Measurements from ENCODE around the gene FAM24A.

Gene FAM24A

DNA sequence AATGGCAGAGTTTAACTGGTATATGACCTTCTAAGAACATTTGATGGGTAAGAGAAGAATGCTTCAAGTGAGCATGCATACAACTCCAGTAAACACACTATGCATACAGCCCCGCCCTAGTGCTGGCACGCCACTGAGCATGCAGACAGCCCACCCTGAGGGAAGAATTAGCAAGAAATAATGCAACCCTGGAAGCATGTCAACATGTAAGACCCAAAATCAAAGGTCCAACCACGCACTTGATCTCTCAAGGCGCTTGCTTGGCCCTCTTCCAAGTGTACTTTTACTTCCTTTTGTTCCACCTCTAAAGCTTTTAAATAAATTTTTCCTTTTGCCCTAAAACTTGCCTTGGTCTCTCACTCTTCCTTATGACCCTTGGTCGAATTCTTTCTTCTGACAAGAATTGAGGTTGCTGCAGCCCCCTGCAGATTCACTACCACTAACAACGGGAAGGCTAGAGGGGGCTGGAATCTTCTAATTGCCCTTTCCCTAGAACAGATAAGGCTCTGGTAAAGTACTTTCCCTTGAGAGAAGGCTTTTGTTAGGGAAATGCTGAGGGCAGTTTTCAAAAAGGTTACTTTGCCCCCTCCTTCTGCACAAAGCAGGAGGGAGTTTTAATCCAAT, 34.5 kb upstream of the FAM24A start:
- peak; percentile 18 for DNase-seq (ENCODE audit: low read depth)
- no peak overlapping the region for H3K4me3 ChIP-seq (ENCODE audit: low read length)
- TF ChIP-seq, protein P1, sequence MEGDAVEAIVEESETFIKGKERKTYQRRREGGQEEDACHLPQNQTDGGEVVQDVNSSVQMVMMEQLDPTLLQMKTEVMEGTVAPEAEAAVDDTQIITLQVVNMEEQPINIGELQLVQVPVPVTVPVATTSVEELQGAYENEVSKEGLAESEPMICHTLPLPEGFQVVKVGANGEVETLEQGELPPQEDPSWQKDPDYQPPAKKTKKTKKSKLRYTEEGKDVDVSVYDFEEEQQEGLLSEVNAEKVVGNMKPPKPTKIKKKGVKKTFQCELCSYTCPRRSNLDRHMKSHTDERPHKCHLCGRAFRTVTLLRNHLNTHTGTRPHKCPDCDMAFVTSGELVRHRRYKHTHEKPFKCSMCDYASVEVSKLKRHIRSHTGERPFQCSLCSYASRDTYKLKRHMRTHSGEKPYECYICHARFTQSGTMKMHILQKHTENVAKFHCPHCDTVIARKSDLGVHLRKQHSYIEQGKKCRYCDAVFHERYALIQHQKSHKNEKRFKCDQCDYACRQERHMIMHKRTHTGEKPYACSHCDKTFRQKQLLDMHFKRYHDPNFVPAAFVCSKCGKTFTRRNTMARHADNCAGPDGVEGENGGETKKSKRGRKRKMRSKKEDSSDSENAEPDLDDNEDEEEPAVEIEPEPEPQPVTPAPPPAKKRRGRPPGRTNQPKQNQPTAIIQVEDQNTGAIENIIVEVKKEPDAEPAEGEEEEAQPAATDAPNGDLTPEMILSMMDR (IDR thresholded peaks at IDR 0.05; ENCODE audit: insufficient read depth, low read depth, low read length, missing control alignments), result no peak

DNA sequence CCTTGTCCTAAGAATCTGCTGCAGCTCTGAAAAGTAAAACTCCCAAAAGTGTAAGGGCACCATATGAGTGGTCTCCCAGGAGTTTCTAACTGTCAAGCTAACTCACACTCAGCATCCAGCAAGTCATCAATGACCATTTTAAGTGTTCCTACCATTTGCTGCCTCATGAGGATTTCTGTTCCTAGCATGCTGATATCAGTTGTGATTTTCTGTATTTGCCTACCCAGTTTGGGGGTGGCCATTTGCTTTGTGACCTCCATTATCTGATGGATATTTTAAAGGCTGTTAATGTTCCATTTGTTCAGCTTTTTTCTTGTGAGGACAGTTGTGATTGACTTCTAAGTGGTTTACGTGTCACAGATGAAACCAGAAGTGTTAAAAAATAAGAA, 33.9 kb upstream of the FAM24A start:
- no peak overlapping the region for H3K4me3 ChIP-seq (ENCODE audit: low read length)
- TF ChIP-seq, protein P1 (IDR thresholded peaks at IDR 0.05; ENCODE audit: insufficient read depth, low read depth, low read length, missing control alignments), result no peak
- DNase-seq (ENCODE audit: low read depth), result no peak

DNA sequence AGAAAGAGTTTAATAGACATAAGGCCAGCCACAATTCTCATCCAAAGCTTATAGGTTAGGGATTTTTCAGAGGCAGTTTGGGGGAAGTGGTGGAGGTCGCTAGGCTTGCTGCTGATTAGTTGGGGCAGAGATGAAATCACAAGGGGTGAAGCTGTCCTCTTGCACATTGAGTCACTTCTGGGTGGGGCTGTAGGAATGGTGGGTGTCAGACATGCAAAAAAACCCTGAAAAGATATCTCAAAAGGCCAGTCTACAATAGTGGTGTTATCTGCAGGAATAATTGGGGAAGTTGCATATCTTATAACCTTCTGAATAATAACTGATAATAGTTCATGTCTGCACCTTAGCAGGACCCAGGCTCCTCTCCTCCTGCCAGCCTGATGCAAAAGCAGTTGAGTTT, 33.1 kb upstream of the FAM24A start:
- no peak overlapping the region for H3K4me3 ChIP-seq (ENCODE audit: low read length)
- TF ChIP-seq, protein P1 (IDR thresholded peaks at IDR 0.05; ENCODE audit: insufficient read depth, low read depth, low read length, missing control alignments), result no peak
- DNase-seq (ENCODE audit: low read depth), result peak; percentile 44

DNA sequence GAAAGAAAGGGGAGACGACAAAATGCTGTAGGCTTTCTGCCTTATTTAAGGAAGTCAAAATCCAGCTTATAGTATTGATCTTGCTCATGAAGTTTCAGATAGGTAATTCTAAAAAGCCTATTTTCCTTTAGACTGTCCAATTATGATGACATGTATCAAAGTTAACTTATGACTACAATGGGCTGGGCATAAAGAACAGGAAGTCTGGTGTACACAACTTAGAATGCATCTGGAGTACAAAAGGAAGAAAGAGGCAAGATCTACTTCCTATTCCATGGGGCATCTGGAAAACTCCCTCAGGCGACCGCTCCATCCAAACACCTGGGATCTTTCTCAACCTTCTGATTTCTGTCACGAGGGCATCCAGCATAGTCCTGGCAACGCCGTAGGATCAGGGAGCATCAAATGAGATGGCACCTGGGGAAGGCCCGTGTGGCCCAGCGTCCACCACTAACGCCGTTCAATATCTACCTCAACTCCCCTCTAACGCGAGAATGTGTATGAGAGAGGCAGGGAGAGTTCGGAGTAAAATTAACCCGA, 31.5 kb upstream of the FAM24A start:
- DNase-seq (ENCODE audit: low read depth), result peak; percentile 43
- H3K4me3 ChIP-seq (ENCODE audit: low read length), result peak overlapping the region; percentile 87
- TF ChIP-seq, protein P1 (IDR thresholded peaks at IDR 0.05; ENCODE audit: insufficient read depth, low read depth, low read length, missing control alignments), result no peak

DNA sequence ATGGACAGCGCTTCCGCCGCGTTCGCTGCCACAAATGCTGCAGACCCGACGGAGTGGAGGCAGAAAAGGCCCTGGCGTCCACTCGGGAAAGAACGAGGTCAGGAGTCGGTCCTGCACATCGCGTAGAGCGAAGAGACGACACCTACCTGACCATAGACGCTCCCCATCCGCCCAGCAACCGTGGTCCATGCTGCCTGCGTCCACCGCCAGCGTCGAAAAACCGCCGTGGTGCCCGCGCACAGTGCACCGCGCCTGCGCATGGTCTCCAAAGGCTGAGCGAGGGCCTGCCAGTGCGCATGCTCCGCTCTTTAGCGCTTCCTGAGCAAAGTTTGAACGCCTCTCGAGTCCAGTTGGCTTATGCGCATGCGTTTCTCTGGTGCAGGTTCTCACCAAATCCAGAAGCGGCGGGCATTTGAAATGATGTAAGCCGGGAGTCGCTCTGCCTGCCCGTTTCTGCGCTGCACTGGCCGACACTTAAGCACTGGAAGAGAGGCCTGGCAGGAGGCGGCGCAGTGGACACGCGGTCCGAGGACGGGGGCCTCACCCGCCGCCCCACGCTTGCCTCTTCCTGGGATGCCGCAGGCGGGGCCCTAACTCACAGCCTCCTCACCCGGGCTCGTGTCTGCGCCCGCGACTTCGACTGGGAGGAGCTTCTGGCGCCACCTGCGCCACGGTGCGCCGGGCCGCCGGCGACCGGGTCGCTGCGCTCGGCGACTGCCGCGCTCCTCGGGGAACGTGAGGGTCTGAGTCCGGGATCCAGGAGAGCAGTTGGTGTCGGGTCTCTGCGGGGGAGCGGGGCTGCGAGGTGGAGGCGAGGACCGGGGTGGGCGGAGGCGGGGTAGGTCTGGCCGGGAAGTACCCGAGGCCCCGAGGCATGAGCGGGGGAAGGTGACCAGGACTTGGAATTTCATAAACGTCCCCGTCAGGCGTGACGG, 30.8 kb upstream of the FAM24A start, which contains the start of gene FAM24B:
FAM24B (minus strand) TSS at position 243 of the 935 bp plus-strand sequence. CDS start 29,066 bp downstream, outside the sequence.
- H3K4me3 ChIP-seq (ENCODE audit: low read length), result peak within 1 kb of the TSS; percentile 87
- peak; percentile 98 for DNase-seq (ENCODE audit: low read depth)
- TF ChIP-seq, protein P1 (IDR thresholded peaks at IDR 0.05; ENCODE audit: insufficient read depth, low read depth, low read length, missing control alignments), result no peak

DNA sequence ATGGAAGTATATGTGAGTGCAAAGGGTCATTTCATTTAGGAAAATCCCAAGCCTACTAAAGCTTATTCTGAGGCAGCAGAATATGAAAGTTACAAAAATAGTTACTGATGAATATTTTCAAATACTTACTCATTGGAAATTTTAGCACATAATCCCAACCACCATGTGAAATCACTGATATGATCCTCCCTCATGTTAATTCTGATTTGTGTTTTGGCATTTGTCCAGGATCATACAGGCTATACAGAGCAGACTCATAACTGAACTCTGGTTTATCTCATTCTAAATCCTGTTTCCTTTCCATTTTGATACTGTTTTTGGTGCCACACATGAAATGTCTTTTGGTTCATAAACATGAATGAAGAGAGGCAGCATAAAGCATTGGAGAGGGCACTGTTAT, 27.6 kb upstream of the FAM24A start:
- no peak for DNase-seq (ENCODE audit: low read depth)
- no peak overlapping the region for H3K4me3 ChIP-seq (ENCODE audit: low read length)
- TF ChIP-seq, protein P1 (IDR thresholded peaks at IDR 0.05; ENCODE audit: insufficient read depth, low read depth, low read length, missing control alignments), result no peak

Data from epithelial cell of esophagus (primary cell).